Aorta (tissue), 5 donors: Measurements from ENCODE around the gene NCOA5. TPM values are rescaled to one million over a fixed set of nuclear protein-coding genes. Genes with fewer than 3 reads are reported as not detected.

Experiments
- ATAC-seq: fragments of 200-7000 bp; cut with Tn5 transposase; one replicate; pipeline ENCODE4 v1.9.1; 2022; ENCODE audit warnings: moderate library complexity; ENCODE audit not compliant: low FRiP score
- DNase-seq, 2 donors: peaks; one replicate each; pipeline ENCODE4 v3.0.0-alpha.2; 2020
- H3K27ac ChIP-seq, 2 donors: one replicate each; pipeline ENCODE4 v1.5.1; 2013; ENCODE audit warnings: low read length in 2 of 2, mild to moderate bottlenecking in 2 of 2, moderate library complexity in 2 of 2, control low read depth in 1 of 2, inconsistent platforms in 1 of 2, low read depth in 1 of 2
- H3K27me3 ChIP-seq, 2 donors: one replicate each; pipeline ENCODE4 v1.6.1; 2013; ENCODE audit warnings: control low read depth in 1 of 2, low read length in 1 of 2, mild to moderate bottlenecking in 1 of 2, moderate library complexity in 1 of 2; ENCODE audit not compliant: insufficient read depth in 2 of 2, control insufficient read depth in 1 of 2
- H3K36me3 ChIP-seq, 2 donors: one replicate each; pipeline ENCODE4 v1.6.1; 2013; ENCODE audit warnings: control low read depth in 1 of 2, low read length in 1 of 2, mild to moderate bottlenecking in 1 of 2; ENCODE audit not compliant: insufficient read depth in 2 of 2, control insufficient read depth in 1 of 2
- H3K4me1 ChIP-seq, 2 donors: one replicate each; pipeline ENCODE4 v1.6.1; 2013; ENCODE audit warnings: low read length in 2 of 2, control low read depth in 1 of 2, mild to moderate bottlenecking in 1 of 2, moderate library complexity in 1 of 2; ENCODE audit not compliant: insufficient read depth in 2 of 2, control insufficient read depth in 1 of 2
- H3K4me3 ChIP-seq, 2 donors: one replicate each; pipeline ENCODE4 v1.5.1; 2013; ENCODE audit warnings: low read length in 2 of 2, control low read depth in 1 of 2, mild to moderate bottlenecking in 1 of 2
- H3K9me3 ChIP-seq: one replicate; pipeline ENCODE4 v1.6.1; 2013; ENCODE audit warnings: mild to moderate bottlenecking, low read length; ENCODE audit not compliant: control insufficient read depth
- WGBS, 2 donors: extraction: QIAGEN DNeasy Blood & Tissue Kit; methylation state at CpG; one replicate each; pipeline ENCODE4 v1.1.7; 2013; 5-methylcytosine and 5-hydroxymethylcytosine counted together
- intact Hi-C, 2 donors: fragments of 100-400 bp; cut with DNase I; formaldehyde crosslinking; loops; one replicate each; pipeline versions ENCODE4 v1.14.2 to v1.15.0; 2022
- polyA plus RNA-seq, 2 donors: library from polyadenylated mRNA; stranded (reverse); fragments of 200-250 nt; gene quantifications; one replicate each; pipeline ENCODE4 v1.2.3, GENCODE V29; 2013
- total RNA-seq, 2 donors: library from RNA; stranded (reverse); fragmentation: NEBNext Ultra II Directional; extraction: Animal tissue kit (Norgen Biotek cat#: 25700); gene quantifications; one replicate each; pipeline ENCODE4 v1.2.1, GENCODE V29; 2021
- donor health status: healthy with polysubstance abuse.
- donor health status: Bipolar disorder and iron deficiency.
- donor health status: DM: no; HTN: no; CAD: no.
- donor health status: DM: no; HTN: no; CAD: no.
- donor health status: DM: yes; HTN: yes; CAD: no.

Gene NCOA5
- total and polyA plus RNA-seq, 4 donors: 8.5 to 23.7 (median 14.5) TPM

DNA sequence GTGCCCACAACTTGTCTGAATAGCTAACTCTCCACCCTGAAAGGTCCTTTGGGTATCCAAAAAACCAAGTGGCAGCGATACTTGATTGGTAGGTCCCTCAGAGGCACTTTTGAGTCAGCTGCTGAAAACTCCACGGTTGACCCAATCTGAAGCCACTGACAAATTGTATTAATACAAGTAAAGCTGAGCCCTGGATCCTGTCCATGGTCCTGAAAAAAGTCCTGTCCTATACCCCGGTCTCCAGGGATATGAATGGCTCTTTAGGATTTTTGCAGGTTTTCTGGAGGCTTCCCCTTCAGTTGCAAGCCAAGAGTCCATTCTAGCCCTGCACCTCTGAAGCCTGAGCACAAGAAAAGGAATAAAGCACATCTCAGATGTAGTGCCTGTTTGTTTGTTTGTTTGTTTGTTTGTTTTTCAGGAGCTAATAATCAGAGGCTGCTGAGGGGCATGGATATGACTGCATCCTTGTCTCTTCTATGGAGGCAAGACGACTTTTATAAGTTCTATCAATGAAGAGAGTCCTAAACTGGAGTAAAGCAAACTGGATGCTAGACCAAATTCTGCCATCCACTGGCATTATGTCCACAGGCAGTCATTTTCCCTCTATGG, 62.4 kb downstream of the NCOA5 start:
- 5 to 7% methylated on average over 4 of the region's 4 CpGs for WGBS, 2 donors
- Histone ChIP-seq H3K9me3 (no peaks in the 10 kb centered on the region), H3K4me1 (no peaks in the 10 kb centered on the region), H3K36me3 (no peaks in the 10 kb centered on the region), H3K27ac (no peak overlapping the region), H3K4me3 (no peak overlapping the region), H3K27me3 (peaks cover 0 to 1% of the 10 kb centered on the region in 2 donors)
- no peak for ATAC-seq
- intact Hi-C loops: loop anchor here in 1 of 2 donors (10.0 kb wide), 1 partner anchor 147 kb away; no protein-coding TSS in a partner anchor
- DNase-seq: no peak

DNA sequence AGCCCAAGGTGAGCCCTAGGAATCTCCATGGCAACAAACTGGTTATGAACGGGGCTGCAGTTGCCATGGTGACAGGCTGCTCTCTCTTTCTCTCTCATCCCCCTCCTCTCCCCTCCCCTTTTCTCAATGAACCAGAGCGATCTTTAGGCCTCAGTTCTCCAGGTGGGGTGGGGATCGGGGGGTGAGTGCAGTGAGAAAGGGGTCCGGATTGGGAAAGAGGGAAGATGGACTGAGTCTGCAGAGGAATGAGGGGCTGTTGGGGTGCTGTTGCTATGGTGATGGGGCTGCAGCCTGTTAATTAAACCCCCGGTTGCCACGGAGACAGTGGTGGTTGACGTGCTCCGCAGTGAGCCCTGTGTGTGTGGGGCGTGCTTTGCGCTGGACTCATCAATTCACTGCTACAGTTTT, 64.4 kb downstream of the NCOA5 start:
- H3K36me3 ChIP-seq: no peaks in the 10 kb centered on the region
- DNase-seq: no peak

DNA sequence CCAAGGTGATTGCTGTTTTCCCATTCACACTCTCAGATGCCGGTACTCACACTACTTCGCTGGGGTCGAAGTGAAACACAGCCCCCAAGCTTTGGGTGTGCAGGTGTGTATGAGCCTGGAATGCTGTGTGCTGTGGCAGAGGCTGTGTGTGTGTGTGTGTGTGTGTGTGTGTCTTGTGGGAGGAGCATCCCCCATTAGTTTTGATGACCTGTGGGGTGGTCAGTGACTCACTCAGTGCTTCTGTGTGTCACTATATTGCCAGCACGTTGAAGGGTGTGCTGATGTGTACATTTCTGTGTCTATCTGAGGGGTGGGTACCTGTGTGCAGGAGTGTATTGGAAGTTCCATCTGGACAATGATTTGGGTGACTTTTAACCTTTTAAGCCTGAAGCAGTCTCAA, 65.8 kb downstream of the NCOA5 start:
- Histone ChIP-seq H3K27ac (no peak overlapping the region), H3K36me3 (no peaks in the 10 kb centered on the region), H3K9me3 (no peaks in the 10 kb centered on the region), H3K4me3 (no peak overlapping the region), H3K4me1 (no peaks in the 10 kb centered on the region), H3K27me3 (peaks cover 0 to 1% of the 10 kb centered on the region in 2 donors)
- DNase-seq (no peak), ATAC-seq (no peak)
- WGBS, 2 donors: 61 to 66% methylated on average over 4 of the region's 4 CpGs
- intact Hi-C loops: loop anchor here (2.0 to 10.0 kb wide), 2 partner anchors 151 kb away; no protein-coding TSS in a partner anchor

More for the DNA sequence above, 64.4 kb downstream of the NCOA5 start:
- 51 to 55% methylated on average over 10 of the region's 10 CpGs for WGBS, 2 donors
- Histone ChIP-seq H3K27ac (no peak overlapping the region), H3K9me3 (no peaks in the 10 kb centered on the region), H3K4me3 (no peak overlapping the region), H3K27me3 (peaks cover 0 to 1% of the 10 kb centered on the region in 2 donors), H3K4me1 (no peaks in the 10 kb centered on the region)
- intact Hi-C loops: loop anchor here in 1 of 2 donors (10.0 kb wide), 1 partner anchor 149 kb away; no protein-coding TSS in a partner anchor
- no peak for ATAC-seq

- H3K4me3 ChIP-seq: no peak overlapping the region
- no peaks in the 10 kb centered on the region for H3K36me3 ChIP-seq
- no peaks in the 10 kb centered on the region for H3K9me3 ChIP-seq
- ATAC-seq (no peak), DNase-seq (no peak)
- H3K27ac ChIP-seq: no peak overlapping the region
- intact Hi-C loops: loop anchor here (2.0 to 10.0 kb wide), 2 partner anchors 152 kb away; no protein-coding TSS in a partner anchor
- no peaks in the 10 kb centered on the region for H3K4me1 ChIP-seq
- 36% methylated on average over 8 of the region's 8 CpGs for WGBS, 2 donors
- H3K27me3 ChIP-seq: peaks cover 0 to 1% of the 10 kb centered on the region in 2 donors
Measured at GRCh38 chr20:46023148-46023484, 66.6 kb downstream of the NCOA5 start.

DNA sequence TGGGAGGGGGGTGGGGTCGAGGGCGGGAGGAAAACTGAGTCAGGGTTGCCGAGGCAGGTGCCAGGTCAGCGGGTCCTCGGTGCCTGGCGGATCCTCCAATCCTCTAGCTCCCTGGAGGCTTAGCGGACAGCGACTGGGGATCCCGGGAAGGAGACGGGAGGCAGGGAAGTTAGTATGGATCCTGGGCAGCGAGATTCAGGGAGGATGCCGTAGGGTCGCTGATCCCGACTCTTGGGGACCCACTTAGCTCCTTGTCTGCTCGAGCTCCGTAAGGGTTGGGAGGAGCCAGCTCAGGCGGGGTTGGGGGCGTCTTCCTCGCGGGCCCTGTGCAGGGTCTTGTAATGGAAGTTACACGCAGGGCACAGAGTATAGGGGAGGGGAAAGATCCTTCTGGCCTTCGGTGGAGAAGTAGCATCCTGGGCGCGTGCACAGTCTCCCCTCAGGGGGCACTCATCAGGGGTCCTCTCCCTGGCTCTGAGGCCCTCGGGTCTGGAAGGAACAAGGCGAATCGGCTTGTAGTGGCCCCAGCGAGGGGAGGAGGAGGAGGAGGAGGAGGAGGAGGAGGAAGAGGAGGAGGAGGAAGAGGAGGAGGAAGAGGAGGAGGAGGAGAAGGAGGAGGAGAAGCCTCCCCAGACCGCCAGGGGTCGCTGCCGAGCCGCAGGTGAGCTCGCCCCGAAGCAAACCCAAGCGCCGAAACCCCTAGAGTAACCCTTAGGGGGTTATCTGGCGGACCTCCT, 67.2 kb downstream of the NCOA5 start:
- Histone ChIP-seq H3K27me3 (peaks cover 0 to 1% of the 10 kb centered on the region in 2 donors), H3K27ac (no peak overlapping the region), H3K4me1 (no peaks in the 10 kb centered on the region), H3K4me3 (no peak overlapping the region), H3K9me3 (no peaks in the 10 kb centered on the region), H3K36me3 (no peaks in the 10 kb centered on the region)
- ATAC-seq (peak; percentile 65), DNase-seq (peak; percentile 74 to 87)
- WGBS, 2 donors: 1% methylated on average over 33 to 37 of the region's 37 CpGs
- intact Hi-C loops: loop anchor here (2.0 to 10.0 kb wide), 2 partner anchors 152 kb away; no protein-coding TSS in a partner anchor

GRCh38 chr20:46021361-46022359, 68.1 kb downstream of the NCOA5 start:
- H3K27ac ChIP-seq: no peak overlapping the region
- DNase-seq: peak in 1 of 2 donors; percentile 83
- no peaks in the 10 kb centered on the region for H3K4me1 ChIP-seq
- H3K4me3 ChIP-seq: no peak overlapping the region
- H3K36me3 ChIP-seq: no peaks in the 10 kb centered on the region
- WGBS, 2 donors: 7% methylated on average over 55 to 71 of the region's 71 CpGs
- intact Hi-C loops: loop anchor here (2.0 to 10.0 kb wide), 2 partner anchors 153 kb away; no protein-coding TSS in a partner anchor
- peaks cover 0 to 1% of the 10 kb centered on the region in 2 donors for H3K27me3 ChIP-seq
- peak; percentile 31 for ATAC-seq
- H3K9me3 ChIP-seq: no peaks in the 10 kb centered on the region

DNA sequence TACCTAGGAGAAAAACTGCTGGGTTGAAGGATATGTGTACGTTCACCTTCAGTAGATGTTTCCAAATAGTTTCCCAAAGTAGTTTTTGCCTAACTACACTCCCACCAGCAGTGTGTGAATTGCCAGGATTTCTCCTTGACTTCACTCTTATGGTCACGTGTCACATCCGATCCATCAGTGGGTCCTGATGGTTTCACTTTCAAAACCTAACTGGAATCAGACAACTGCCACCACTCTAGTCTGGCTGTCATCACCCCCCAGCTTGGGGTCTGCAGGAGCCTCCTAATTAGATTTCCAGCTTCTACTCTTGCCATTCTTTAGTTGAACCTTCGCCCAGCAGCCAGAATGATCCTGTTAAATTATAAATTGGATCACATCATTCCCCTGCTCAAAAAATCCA, 69.2 kb downstream of the NCOA5 start:
- H3K4me1 ChIP-seq: no peaks in the 10 kb centered on the region
- no peak overlapping the region for H3K27ac ChIP-seq
- intact Hi-C loops: loop anchor here in 1 of 2 donors (10.0 kb wide), 1 partner anchor 154 kb away; no protein-coding TSS in a partner anchor
- WGBS, 2 donors: 75 to 81% methylated on average over 4 of the region's 4 CpGs
- H3K36me3 ChIP-seq: no peaks in the 10 kb centered on the region
- no peak overlapping the region for H3K4me3 ChIP-seq
- no peak for ATAC-seq
- no peaks in the 10 kb centered on the region for H3K9me3 ChIP-seq
- H3K27me3 ChIP-seq: peaks cover 0 to 4% of the 10 kb centered on the region in 2 donors
- no peak for DNase-seq

- Histone ChIP-seq H3K9me3 (no peaks in the 10 kb centered on the region), H3K4me3 (no peak overlapping the region), H3K36me3 (no peaks in the 10 kb centered on the region), H3K27me3 (peaks cover 0 to 3% of the 10 kb centered on the region in 2 donors), H3K27ac (no peak overlapping the region), H3K4me1 (no peaks in the 10 kb centered on the region)
- DNase-seq (no peak), ATAC-seq (no peak)
- intact Hi-C loops: no loop called here
- WGBS, 2 donors: 50 to 54% methylated on average over 6 of the region's 6 CpGs
Measured at GRCh38 chr20:46018611-46019010, 71.2 kb downstream of the NCOA5 start.
